ENCODE results near the gene CSF3R.
"Not testable (repeated sequence)": the region's sequence is repeated elsewhere in the genome, so short reads cannot be mapped to it uniquely, and the experiment has no call there.

The CSF3R gene

GRCh38 chr1:36486439-36487335 lies 4.0 kb upstream of the CSF3R start:
- DNase-seq (ENCODE audit: insufficient read length, low spot score) (no peak), FAIRE-seq (peak; percentile 35)
- TF ChIP-seq POU2F2 (IDR thresholded peaks at IDR 0.05; ENCODE audit: low read depth, low read length), result no peak
- no peak for TF ChIP-seq POLR2A (IDR thresholded peaks at IDR 0.05; ENCODE audit: low read depth, low read length)
- peak; percentile 76 for TF ChIP-seq SPI1 (IDR thresholded peaks at IDR 0.05; ENCODE audit: low read depth, low read length)
- no peak for TF ChIP-seq TAF1 (IDR thresholded peaks at IDR 0.05; ENCODE audit: low read depth, low read length)
- no peak for TF ChIP-seq PAX5 (IDR thresholded peaks at IDR 0.05; ENCODE audit: insufficient read depth, low read length, severe bottlenecking)
- TF ChIP-seq POLR2AphosphoS5 (IDR thresholded peaks at IDR 0.05; ENCODE audit: low read depth, low read length), result no peak

GRCh38 chr1:36486093-36486438 lies 3.4 kb upstream of the CSF3R start:
- DNase-seq (ENCODE audit: insufficient read length, low spot score) (no peak), FAIRE-seq (no peak)
- TF ChIP-seq TAF1 (IDR thresholded peaks at IDR 0.05; ENCODE audit: low read depth, low read length) (no peak), SPI1 (IDR thresholded peaks at IDR 0.05; ENCODE audit: low read depth, low read length) (no peak), POLR2A (IDR thresholded peaks at IDR 0.05; ENCODE audit: low read depth, low read length) (no peak), POLR2AphosphoS5 (IDR thresholded peaks at IDR 0.05; ENCODE audit: low read depth, low read length) (no peak)

GRCh38 chr1:36484099-36484498 lies 1.4 kb upstream of the CSF3R start:
- TF ChIP-seq SPI1 (IDR thresholded peaks at IDR 0.05; ENCODE audit: low read depth, low read length), result no peak
- TF ChIP-seq POU2F2 (IDR thresholded peaks at IDR 0.05; ENCODE audit: low read depth, low read length), result no peak
- no peak for TF ChIP-seq PAX5 (IDR thresholded peaks at IDR 0.05; ENCODE audit: insufficient read depth, low read length, severe bottlenecking)
- TF ChIP-seq TAF1 (IDR thresholded peaks at IDR 0.05; ENCODE audit: low read depth, low read length), result no peak
- no peak for TF ChIP-seq POLR2A (IDR thresholded peaks at IDR 0.05; ENCODE audit: low read depth, low read length)
- TF ChIP-seq POLR2AphosphoS5 (IDR thresholded peaks at IDR 0.05; ENCODE audit: low read depth, low read length), result no peak
- FAIRE-seq, result no peak

GRCh38 chr1:36481771-36482723 lies 666 bp downstream of the CSF3R start:
- FAIRE-seq (no peak), DNase-seq (ENCODE audit: insufficient read length, low spot score) (no peak)
- TF ChIP-seq PAX5 (IDR thresholded peaks at IDR 0.05; ENCODE audit: insufficient read depth, low read length, severe bottlenecking) (no peak), SPI1 (IDR thresholded peaks at IDR 0.05; ENCODE audit: low read depth, low read length) (no peak), POLR2A (IDR thresholded peaks at IDR 0.05; ENCODE audit: low read depth, low read length) (no peak), POLR2AphosphoS5 (IDR thresholded peaks at IDR 0.05; ENCODE audit: low read depth, low read length) (no peak), TAF1 (IDR thresholded peaks at IDR 0.05; ENCODE audit: low read depth, low read length) (no peak), POU2F2 (IDR thresholded peaks at IDR 0.05; ENCODE audit: low read depth, low read length) (no peak)

More at GRCh38 chr1:36484099-36484498, 1.4 kb upstream of the CSF3R start:
- no peak for DNase-seq (ENCODE audit: insufficient read length, low spot score)

GRCh38 chr1:36481091-36481490 lies 1.6 kb downstream of the CSF3R start:
- FAIRE-seq (no peak), DNase-seq (ENCODE audit: insufficient read length, low spot score) (no peak)
- no peak for TF ChIP-seq TAF1 (IDR thresholded peaks at IDR 0.05; ENCODE audit: low read depth, low read length)
- TF ChIP-seq POLR2AphosphoS5 (IDR thresholded peaks at IDR 0.05; ENCODE audit: low read depth, low read length), result no peak
- no peak for TF ChIP-seq PAX5 (IDR thresholded peaks at IDR 0.05; ENCODE audit: insufficient read depth, low read length, severe bottlenecking)
- TF ChIP-seq SPI1 (IDR thresholded peaks at IDR 0.05; ENCODE audit: low read depth, low read length), result no peak
- no peak for TF ChIP-seq POU2F2 (IDR thresholded peaks at IDR 0.05; ENCODE audit: low read depth, low read length)
- no peak for TF ChIP-seq POLR2A (IDR thresholded peaks at IDR 0.05; ENCODE audit: low read depth, low read length)

DNA sequence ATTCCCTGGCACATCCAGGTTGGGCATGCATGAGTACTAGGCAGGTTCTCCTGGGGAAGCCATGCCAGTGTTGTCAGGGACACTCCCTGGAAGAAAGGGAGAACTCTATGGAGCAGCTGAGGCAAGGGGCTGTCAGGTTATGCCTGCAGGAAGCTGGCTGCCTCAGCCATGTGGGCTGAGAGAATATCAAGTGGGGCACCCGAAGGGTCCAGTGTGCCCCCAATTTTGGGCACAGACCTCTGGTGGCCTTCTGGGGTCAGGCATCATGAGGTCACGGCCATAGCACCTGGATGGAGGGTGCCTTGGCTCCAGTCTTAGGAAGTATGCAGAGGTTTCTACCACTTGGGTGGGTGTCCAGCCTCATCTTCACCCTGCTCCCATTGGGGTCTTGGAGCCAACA lies 2.6 kb downstream of the CSF3R start:
- TF ChIP-seq POLR2A (IDR thresholded peaks at IDR 0.05; ENCODE audit: low read depth, low read length) (no peak), POLR2AphosphoS5 (IDR thresholded peaks at IDR 0.05; ENCODE audit: low read depth, low read length) (no peak), SPI1 (IDR thresholded peaks at IDR 0.05; ENCODE audit: low read depth, low read length) (no peak), POU2F2 (IDR thresholded peaks at IDR 0.05; ENCODE audit: low read depth, low read length) (no peak), TAF1 (IDR thresholded peaks at IDR 0.05; ENCODE audit: low read depth, low read length) (no peak), PAX5 (IDR thresholded peaks at IDR 0.05; ENCODE audit: insufficient read depth, low read length, severe bottlenecking) (no peak)
- no peak for DNase-seq (ENCODE audit: insufficient read length, low spot score)
- FAIRE-seq, result no peak

DNA sequence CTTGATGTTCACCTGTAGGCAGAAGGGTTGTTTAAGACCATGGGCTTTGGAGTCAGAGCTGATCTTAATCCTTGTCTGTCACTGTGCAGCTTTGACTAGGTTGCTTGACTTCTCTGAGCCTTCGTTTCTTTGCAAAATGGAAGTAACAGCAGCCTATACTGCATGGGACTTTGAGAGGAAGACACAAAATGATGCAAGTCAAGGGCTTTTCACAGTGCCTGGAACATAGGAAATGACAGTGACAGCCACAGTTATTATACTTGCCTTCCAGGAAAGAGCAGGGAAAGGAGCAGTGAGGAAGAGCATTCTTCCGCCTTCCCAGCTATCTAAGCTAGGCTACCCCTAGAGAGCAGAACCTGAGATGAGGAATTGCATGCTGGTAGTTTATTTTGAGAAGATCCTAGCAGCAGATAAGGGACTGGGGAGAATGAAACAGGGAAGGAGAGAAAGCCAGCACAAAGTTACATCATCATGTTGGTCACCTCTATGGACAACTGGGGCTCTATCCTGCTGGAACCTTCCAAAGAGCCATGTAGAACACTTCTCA lies 3.1 kb downstream of the CSF3R start:
- no peak for DNase-seq (ENCODE audit: insufficient read length, low spot score)
- TF ChIP-seq POLR2A (IDR thresholded peaks at IDR 0.05; ENCODE audit: low read depth, low read length) (no peak), SPI1 (IDR thresholded peaks at IDR 0.05; ENCODE audit: low read depth, low read length) (no peak), TAF1 (IDR thresholded peaks at IDR 0.05; ENCODE audit: low read depth, low read length) (no peak), POLR2AphosphoS5 (IDR thresholded peaks at IDR 0.05; ENCODE audit: low read depth, low read length) (no peak), POU2F2 (IDR thresholded peaks at IDR 0.05; ENCODE audit: low read depth, low read length) (no peak), PAX5 (IDR thresholded peaks at IDR 0.05; ENCODE audit: insufficient read depth, low read length, severe bottlenecking) (no peak)
- no peak for FAIRE-seq

GRCh38 chr1:36477615-36478014 lies 5.1 kb downstream of the CSF3R start:
- DNase-seq (ENCODE audit: insufficient read length, low spot score); FAIRE-seq: not testable (repeated sequence)

GRCh38 chr1:36476945-36477344 lies 5.8 kb downstream of the CSF3R start:
- no peak for DNase-seq (ENCODE audit: insufficient read length, low spot score)
- no peak for TF ChIP-seq POLR2A (IDR thresholded peaks at IDR 0.05; ENCODE audit: low read depth, low read length)
- no peak for TF ChIP-seq PAX5 (IDR thresholded peaks at IDR 0.05; ENCODE audit: insufficient read depth, low read length, severe bottlenecking)
- no peak for TF ChIP-seq POLR2AphosphoS5 (IDR thresholded peaks at IDR 0.05; ENCODE audit: low read depth, low read length)
- TF ChIP-seq POU2F2 (IDR thresholded peaks at IDR 0.05; ENCODE audit: low read depth, low read length), result no peak
- TF ChIP-seq TAF1 (IDR thresholded peaks at IDR 0.05; ENCODE audit: low read depth, low read length), result no peak
- TF ChIP-seq SPI1 (IDR thresholded peaks at IDR 0.05; ENCODE audit: low read depth, low read length), result no peak
- no peak for FAIRE-seq
